Stimulated activated naive CD8-positive, alpha-beta T cell treated with anti-CD3 and anti-CD28 coated beads, Interleukin-15, Interleukin-2, amounts not matched to agents 100 U/mL and 50 U/mL, for 24 hours (primary cell): ENCODE measurements around the gene HPF1.
"Not testable (repeated sequence)": the region's sequence is repeated elsewhere in the genome, so short reads cannot be mapped to it uniquely, and the experiment has no call there.

Experiments
- ATAC-seq: fragments of 150-1000 bp; cut with Tn5 transposase; one replicate; pipeline ENCODE4 v1.10.0; 2021
- DNase-seq: peaks from one replicate; pipeline ENCODE4 v3.0.0; 2021

Gene HPF1

DNA sequence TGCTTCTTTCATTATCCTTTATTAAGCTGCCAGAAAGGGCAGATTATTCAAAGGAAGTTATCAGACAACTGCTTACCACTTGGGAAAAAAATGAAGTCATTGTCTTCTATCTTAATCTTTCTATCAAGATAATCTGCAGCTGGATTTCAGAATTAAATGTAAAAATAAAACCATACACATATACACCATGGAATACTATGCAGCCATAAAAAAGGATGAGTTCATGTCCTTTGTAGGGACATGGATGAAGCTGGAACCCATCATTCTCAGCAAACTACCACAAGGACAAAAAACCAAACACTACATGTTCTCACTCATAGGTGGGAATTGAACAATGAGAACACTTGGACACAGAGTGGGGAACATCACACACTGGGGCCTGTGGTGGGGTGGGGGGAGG lies 19.1 kb downstream of the HPF1 start:
- ATAC-seq = not testable (repeated sequence)

DNA sequence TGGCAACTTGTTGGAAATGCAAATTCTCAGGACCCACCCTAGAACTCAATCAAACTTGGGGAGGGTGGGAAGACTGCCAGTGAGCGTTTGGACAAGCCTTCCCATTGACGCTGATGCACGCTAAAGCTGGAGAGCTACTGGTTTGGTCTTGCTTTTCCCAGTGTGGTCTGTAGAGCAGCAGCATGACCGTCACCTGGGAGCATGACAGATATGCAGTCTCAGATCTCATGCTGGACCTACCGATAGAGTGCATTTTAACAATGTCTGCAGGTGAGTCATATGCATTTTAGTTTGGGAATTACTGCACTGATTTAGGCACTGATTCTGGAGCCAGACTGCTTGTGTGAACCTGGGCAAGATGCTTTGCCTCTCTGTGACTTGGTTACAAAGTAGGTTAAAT lies 27.2 kb downstream of the HPF1 start:
- ATAC-seq (no peak), DNase-seq (no peak)

More for the DNA sequence above, 19.1 kb downstream of the HPF1 start:
- not testable (repeated sequence) for DNase-seq

DNA sequence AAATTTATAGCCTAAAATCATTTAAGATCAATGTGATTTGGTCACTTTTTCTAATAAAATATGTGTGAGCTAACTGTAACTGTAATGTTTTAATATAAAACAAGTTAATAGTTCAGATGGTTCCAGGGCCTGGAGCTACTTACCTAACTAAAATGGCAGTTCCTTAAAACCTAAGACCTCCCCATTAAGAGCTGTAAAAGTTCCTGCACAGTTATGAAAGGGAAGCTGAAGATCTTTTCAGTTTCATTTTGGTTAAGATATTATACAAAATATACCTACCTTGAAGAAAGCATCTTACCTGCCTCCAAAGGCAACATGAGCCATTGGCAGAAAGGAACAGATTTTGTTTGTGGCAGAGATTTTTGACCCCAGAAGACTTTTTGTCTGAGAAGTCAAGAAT lies 30.1 kb downstream of the HPF1 start:
- DNase-seq = no peak
- ATAC-seq = no peak

DNA sequence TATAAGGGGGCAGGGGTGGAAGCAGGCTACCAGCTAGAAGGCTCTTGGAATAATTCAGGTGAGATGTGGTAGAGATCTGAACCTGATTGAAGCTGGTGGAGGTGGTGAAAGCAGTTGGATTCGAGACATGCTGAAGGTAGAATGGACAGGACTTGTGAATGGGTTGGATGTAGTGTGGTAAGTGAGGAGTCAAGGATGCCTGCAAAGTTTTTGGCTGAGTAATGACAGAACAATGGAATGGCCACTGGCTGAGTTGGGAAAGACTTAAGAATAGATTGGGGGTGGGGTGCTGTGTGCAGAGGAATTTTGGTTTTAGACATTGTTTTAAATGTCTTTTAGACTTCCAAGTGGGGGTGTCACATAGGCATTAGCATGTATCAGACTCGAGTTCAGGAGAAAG lies 33.5 kb downstream of the HPF1 start:
- DNase-seq = no peak

DNA sequence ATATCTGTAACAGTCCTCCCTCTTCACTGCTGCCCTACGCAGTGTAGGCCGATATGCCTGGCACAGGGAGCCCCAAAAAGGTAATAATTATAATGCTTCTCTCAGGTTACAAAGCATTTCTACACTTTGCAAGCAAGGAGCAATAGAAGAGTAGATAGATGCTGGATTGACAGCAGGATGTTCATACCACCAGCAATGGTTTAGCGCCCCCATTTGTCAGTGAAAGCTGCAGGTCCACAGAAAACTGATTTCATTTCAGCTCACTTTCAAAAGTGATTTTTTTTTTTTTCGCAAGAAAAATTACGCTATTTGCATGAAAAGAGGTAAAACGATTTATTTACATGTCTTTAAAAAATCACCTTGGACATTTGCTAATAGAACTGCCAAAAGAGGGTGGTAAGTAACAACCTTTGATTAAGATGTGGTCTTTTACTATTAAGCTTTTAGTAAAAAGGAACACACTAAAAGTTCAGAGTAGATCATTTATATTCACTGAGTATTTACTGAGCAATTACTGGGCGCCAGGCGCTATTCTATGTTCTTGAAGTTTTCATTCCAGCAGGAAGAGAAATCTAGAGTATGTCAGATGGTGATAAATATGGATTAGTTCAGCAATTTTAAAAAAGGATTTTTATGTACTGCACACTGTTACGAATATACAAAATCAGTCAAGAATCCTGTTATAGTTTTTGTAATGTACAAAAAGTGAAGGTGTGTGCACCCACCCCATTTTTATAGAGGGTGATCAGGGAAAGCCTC lies 34.4 kb downstream of the HPF1 start:
- no peak for ATAC-seq
- DNase-seq = no peak

More for the DNA sequence above, 33.5 kb downstream of the HPF1 start:
- ATAC-seq = no peak

DNA sequence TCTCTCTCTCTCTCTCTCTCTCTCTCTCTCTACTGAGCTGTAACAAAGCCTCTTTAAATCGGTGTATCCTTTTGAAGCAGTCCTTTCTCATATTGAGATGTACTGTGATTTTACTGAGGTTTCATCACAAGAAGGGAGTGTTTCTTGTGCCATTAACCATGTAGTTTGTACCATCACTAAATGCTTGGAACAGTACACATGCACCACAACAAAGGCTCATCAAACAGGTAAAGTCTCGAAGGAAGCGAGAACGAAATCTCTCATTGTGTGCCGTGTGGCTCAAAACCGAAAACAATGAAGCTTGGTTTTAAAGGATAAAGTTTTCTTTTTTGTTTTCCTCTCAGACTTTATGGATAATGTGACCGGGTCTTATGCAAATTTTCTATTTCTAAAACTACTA lies 37.2 kb downstream of the HPF1 start:
- DNase-seq = no peak

DNA sequence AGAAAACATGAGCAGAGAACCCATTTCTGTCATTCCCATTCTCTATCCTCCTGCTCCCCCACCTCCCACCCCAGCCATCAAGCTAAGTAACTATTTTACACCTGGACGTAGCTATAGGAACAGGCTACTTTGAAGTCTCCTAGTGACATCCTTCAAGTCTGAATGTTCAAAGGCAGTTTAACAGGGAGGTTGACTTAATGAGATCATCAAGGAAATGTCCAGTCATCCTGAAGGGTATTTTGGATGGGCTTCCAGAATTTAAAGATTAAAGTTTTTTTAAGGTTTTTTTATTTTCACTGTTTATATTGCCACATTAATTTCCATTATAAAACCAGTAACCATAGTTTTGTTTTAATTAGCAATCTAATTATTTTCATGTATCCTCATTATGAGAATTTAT lies 41.1 kb downstream of the HPF1 start:
- no peak for ATAC-seq
- DNase-seq = no peak

More for the DNA sequence above, 37.2 kb downstream of the HPF1 start:
- ATAC-seq = no peak

DNA sequence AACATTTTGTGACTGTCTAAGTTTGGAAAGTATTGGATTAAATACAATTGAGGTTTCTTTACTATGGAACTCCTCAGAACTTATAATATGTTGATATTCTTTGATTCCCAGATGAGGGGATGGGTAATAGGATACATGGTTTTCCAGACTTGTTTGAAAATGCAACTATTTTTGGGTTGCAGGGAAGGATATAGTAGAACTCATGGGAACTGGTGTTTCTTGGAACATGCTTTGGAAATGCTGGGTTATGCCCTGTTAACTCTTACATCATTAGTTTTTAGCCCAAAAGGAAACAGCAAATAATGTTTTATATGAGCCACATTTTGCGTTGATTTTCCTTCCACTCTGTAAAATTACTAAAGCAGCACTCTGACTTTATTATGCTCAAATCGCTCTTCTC lies 41.9 kb downstream of the HPF1 start:
- ATAC-seq = no peak
- DNase-seq = no peak

DNA sequence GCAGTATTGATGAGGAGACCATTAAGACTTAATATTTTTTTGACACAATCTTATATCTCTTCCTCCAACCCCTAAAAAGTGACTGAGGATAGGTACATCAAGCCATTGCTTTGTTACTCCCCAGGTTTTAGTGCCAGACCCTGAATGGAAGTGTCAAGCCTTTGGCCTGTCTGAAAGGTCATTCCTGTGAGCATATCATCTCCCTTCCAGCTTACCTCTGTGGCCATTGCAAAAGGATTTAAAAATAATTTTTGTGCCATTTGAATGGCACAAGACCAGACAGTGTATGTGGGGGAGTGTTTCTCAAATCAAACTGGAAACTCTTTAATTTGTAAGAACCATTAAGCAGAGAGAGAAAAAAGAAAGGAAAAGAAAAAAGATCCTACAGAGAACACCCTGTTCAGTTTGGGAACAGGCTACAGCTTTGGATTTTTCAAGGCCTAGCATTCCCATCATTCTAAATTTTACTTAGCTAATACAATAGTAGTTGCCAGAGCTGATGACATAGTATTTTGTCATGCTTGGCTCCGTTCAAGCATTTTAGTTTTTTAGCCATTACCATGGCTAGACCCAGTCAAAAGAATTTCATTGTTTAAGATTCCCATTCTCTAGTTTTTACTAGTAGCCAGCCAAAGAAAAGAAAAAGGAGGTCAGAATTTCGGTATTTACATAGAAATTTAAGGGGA lies 49.6 kb downstream of the HPF1 start:
- no peak for ATAC-seq
- DNase-seq = no peak

DNA sequence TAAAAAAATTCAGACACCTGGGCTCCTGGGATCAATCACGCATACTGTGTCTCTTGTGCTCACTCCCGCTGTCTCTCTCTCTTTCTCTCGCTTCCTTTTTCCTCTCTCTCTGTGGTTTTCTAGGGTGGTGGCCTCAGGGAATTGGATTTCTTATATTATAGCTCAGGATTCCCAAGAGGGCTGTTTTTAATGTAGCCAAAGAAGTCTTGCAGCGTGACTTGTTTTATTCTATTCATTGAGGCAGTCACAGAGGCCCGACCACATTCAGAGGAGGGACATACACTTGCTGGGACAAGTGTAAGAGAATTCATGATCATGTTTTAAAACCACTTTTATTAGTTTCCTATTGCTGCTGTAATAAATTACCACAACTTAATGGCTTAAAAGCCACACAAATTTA lies 59.4 kb downstream of the HPF1 start:
- ATAC-seq (no peak), DNase-seq (no peak)

DNA sequence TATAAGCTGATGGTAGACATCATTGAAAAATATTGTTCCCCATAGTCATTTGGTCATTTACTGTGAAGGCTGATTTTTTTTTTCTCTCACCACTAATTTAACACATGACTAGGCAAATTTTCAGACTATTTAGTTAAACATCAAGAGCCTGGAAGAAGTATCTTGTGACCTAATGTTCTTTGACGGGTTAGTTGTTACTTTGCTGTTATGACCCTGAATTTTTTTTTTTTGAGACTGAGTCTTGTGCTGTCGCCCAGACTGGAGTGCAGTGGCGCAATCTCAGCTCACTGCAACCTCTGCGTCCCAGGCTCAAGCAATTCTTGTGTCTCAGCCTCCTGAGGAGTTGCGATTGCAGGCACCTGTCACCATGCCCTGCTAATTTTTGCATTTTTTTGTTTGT lies 67.0 kb downstream of the HPF1 start:
- ATAC-seq (no peak), DNase-seq (no peak)

DNA sequence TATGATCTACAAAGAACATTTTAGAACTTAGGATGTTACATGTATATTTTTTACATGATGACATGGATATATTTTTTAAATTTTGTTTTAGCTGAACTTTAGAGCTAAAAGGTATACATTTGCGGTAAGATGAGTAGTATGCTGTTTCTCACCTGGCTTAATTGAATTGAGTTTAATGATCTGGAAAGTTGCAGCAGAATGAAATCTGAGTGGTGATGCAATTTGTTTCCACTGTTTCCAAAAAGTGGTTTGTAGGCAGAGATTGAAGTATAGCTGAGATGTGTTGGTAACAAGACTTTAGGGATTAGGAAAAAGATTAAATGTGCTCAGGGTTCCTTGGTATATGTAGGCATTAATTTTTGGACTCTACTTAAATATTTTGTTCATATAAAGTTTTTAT lies 68.1 kb downstream of the HPF1 start:
- ATAC-seq (no peak), DNase-seq (no peak)

DNA sequence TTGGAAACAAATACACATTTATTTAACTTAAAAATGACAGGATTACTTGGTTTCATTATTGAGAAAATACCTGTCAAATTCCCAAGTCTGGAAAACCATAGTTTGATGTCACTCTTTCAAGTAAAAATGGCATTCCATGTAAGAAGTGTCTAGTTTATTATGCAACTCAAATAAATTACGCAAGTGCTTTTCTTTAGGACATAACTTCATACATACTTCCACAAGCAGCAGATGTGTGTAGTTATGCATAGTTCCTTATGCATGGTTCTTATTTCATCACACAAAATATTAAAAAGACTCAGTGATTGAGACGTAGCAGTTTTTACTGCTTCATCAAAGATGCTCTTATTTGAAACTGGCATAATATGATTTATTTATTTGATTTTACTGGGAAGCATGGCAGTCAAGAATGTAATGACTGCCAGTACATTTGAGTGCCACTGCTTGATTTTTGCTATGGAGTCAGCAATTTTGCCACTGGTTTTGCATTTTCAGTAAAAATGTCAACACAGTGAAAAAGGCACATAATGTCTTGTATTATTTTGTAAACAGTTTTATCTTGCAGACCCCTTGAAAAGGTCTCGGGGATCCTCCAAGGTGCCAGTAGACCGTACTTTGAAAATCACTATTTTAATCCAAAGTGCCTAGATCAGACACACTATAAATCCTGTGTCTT lies 75.2 kb downstream of the HPF1 start:
- DNase-seq (no peak), ATAC-seq (no peak)
